Effector CD8-positive, alpha-beta T cell (primary cell): ENCODE results near the gene IL17B.
"Not testable (repeated sequence)": the region's sequence is repeated elsewhere in the genome, so short reads cannot be mapped to it uniquely, and the experiment has no call there.

Experiments used
- DNase-seq: peaks from one replicate; lab custom pipeline; 2025; lab: John Stamatoyannopoulos, UW

The IL17B gene

GRCh38 chr5:149400304-149400703, 21.2 kb upstream of the IL17B start:
- DNase-seq: no peak

DNA sequence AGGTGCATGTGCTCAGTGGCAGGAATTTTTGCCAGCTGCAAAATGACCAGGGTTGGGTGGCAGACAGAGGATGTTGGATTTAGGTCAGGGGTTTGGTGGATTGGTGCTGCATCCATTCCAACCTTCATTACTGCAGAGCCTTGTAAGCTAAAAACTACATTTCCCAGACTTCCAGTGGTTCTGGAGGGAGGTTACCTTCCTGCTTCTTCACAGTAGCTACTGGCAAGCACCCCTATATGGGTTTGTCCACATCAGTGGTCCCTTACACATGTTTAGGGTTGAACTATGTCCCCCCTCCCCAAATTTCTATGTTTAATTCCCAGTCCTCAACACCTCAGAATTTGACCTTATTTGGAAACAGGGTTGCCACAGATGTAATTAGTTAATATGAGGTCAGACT, 20.7 kb upstream of the IL17B start:
- no peak for DNase-seq

DNA sequence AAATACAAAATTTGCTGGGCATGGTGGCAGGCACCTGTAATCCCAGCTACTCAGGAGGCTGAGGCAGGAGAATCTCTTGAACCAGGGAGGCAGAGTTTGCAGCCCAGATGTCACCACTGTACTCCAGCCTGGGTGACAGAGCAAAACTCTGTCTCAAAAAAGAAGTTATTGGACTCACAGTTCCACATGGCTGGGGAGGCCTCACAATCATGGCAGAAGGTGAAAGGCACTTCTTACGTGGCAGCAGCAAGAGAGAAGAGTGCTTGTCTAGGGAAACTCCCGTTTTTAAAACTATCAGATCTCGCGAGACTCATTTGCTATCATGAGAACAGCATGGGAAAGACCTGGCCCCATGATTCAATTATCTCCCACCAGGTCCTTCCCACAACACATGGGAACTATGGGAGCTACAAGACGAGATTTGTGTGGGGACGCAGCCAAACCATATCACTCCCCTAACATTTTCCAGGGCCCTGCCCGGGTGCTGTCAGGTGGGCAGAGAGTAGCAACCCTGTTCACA, 19.7 kb upstream of the IL17B start:
- not testable (repeated sequence) for DNase-seq

DNA sequence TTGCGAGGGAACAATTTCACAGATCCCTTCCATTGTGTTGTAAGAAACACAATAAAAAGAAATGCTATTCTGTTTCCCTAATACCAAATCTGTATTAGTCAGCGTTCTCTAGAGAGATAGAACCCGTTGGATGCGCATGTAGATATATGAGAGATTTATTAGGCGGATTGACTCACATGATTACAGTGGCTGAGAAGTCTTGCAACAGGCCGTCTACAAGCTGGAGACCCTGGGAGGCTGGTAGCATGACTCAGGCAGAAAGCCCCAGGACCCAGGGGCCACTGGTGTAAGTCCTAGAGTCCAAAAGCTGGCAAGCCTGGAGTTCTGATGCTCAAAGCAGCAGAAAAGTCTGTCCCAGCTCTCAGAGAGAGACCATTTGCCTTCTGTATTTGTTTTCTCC, 18.4 kb upstream of the IL17B start:
- no peak for DNase-seq

- DNase-seq: not testable (repeated sequence)
Measured at GRCh38 chr5:149394996-149395395, 15.9 kb upstream of the IL17B start.

- DNase-seq: no peak
Measured at GRCh38 chr5:149392718-149393117, 13.6 kb upstream of the IL17B start.

DNA sequence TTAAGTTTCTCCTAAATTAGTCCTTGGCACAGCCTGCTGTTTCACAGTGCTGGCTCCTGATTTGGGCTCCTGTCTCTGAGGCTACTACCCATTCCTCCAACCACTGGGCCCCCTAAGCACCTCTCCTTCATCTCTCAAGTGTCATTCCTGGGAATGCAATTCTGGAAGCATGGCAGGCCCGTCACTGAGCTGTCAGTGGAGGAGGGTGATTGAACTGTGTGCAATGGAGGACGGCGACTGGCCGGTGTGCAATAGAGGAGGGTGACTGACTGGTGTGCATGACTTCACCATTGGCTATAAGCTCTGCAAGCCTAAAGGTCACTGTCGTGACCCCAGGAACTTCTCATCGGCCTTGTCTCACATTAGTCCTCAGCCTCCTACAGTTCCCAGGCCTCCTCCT, 12.4 kb upstream of the IL17B start:
- DNase-seq: no peak

DNA sequence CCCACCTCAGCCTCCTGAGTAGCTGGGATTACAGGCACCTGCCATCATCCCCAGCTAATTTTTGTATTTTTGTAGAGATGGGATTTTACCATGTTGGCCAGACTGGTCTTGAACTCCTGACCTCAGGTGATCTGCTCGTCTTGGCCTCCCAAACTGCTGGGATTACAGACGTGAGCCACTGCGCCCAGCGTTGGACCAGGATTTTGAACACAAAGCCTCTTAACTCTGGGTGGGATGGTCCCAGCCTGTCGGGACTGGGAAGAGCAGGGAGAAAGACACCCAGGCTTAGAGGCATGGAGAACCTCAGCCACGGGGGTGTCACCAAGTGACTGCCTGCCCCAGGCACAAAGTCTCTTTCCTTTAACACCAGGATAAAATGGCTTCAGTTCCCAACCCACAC, 12.0 kb upstream of the IL17B start:
- DNase-seq: not testable (repeated sequence)

- no peak for DNase-seq
Measured at GRCh38 chr5:149389552-149390495, 10.7 kb upstream of the IL17B start.

- no peak for DNase-seq
Measured at GRCh38 chr5:149388498-149389190, 9.6 kb upstream of the IL17B start.

- no peak for DNase-seq
Measured at GRCh38 chr5:149387982-149388381, 8.9 kb upstream of the IL17B start.

DNA sequence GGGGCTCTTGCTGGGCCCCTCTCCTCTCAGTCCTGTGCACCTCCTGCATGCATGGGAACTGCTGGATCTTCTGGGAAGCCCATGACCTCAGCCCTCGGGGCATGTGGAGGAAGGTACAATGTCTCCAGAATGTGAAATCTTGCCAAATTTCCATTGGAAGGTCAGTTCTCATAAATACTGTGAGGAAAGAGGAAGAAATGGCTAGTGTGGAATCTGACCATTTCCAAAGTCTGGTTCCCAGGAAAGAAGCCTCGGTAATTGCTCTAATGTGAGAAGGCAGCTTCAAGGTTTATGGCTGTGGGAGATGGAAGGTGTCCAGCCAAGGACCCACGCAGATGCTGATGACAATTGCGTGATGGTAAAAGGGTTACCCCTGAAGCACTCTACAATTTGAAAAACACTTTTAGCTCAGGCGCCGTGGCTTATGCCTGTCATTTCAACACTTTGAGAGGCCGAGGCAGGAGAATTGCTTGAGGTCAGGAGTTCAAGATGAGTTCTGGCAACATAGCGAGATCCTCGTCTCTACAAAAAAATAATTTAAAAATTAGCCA, 8.1 kb upstream of the IL17B start:
- DNase-seq: no peak

- no peak for DNase-seq
Measured at GRCh38 chr5:149386166-149386565, 7.1 kb upstream of the IL17B start.

- no peak for DNase-seq
Measured at GRCh38 chr5:149383399-149383798, 4.3 kb upstream of the IL17B start.

GRCh38 chr5:149382517-149383220, 3.6 kb upstream of the IL17B start:
- no peak for DNase-seq

- peak; percentile 49 for DNase-seq
Measured at GRCh38 chr5:149381986-149382338, 2.9 kb upstream of the IL17B start.

DNA sequence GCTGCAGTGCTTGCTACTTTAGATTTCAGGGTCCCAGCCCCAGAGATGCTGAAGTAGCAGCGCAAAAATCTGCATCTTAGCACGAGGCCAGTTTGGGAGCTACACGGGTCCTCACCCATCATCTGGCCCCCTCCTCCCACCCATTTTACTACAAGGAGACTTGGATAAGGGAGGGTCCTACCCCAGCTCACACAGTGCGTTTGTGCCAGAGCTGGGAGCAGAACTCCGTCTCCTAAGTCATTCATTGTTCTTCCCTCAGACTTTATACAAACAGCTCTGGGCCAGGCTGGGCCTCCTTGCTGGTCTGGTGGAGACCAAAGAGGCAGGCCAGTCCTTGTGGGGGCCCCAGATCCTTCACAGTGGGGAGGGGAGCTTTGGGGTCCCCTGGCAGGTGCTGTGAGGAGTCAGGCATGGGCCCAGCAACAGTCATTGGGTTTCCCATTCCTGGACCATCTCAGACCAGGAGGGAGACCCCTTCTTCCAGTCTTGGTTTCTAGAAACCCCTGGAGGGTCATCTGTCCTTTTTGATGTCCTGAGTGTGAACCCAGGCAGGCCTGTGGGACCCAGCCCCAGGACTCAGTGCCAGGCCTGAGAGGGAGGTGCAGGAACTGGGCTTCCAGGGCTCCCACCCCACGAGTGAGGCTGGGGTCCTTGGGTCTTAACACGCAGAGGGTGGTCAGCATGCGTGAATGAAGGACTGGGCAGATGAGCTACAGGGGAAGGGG, 2.3 kb upstream of the IL17B start:
- DNase-seq: no peak

- no peak for DNase-seq
Measured at GRCh38 chr5:149380466-149381121, 1.5 kb upstream of the IL17B start.

DNA sequence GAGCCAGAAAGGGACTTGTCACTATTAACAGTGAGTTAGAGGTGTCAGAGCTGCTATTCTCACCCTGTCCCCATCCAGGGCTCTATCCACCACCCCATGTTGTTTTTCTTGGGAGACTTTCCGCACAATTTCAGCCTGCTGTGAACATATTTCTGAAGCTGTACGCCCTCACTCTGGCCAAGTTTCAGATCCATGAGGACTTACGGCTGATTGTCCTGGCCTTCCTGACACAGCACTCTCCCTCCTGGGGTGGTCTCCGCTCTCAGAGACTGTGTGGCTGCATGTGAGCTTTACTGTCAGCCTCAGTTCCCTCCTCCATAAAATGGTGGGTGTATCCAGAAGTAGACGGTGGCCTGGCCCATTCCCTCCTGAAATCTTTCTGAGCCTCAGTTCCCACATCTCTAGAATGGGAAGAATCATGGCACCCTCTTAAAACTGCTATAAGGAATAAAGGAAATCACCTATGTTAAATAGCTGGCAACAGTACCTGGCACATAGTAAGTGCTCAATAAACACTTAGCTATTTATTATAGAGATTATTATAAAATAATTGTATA, 804 bp upstream of the IL17B start:
- no peak for DNase-seq

DNA sequence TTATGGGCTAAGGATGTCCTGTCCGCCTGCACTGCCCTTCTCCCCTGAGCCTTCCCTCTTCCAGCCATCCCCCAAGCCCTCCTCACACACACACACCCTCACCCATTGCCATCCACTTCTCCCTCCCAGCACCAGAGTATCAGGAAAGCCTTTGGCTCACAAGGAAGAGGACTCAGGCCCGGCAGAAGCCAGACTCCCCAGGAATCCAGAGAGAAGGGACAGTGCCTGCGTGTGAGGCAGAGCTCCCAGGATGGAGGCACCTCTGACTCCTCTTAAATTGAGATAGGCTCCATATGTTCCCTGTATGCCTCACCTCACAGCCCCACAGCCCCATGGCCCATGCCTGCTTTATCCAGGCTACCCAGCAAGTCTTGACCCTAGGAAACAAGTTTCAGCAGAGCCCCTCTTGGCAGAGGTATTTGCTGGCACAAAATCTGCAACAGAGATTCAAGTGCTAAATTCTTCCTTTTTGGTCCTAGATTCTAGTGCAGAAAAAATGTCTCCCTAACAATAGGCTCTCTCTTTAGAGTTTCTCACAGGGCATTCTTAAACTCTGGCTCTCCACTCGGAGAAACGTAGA, 761 bp downstream of the IL17B start:
- no peak for DNase-seq
